GM12873 (cell line): ENCODE results near the gene NRL.

ENCODE experiments used
- TF ChIP-seq, protein P1 (sequence below): IDR thresholded peaks from 2 replicates; pipeline ENCODE4 v1.5.1; 2012; ENCODE audit warnings: low read depth, mild to moderate bottlenecking, moderate library complexity, low read length, control low read depth; ENCODE audit not compliant: insufficient read depth; ENCODE audit errors: missing control alignments

Gene NRL

DNA sequence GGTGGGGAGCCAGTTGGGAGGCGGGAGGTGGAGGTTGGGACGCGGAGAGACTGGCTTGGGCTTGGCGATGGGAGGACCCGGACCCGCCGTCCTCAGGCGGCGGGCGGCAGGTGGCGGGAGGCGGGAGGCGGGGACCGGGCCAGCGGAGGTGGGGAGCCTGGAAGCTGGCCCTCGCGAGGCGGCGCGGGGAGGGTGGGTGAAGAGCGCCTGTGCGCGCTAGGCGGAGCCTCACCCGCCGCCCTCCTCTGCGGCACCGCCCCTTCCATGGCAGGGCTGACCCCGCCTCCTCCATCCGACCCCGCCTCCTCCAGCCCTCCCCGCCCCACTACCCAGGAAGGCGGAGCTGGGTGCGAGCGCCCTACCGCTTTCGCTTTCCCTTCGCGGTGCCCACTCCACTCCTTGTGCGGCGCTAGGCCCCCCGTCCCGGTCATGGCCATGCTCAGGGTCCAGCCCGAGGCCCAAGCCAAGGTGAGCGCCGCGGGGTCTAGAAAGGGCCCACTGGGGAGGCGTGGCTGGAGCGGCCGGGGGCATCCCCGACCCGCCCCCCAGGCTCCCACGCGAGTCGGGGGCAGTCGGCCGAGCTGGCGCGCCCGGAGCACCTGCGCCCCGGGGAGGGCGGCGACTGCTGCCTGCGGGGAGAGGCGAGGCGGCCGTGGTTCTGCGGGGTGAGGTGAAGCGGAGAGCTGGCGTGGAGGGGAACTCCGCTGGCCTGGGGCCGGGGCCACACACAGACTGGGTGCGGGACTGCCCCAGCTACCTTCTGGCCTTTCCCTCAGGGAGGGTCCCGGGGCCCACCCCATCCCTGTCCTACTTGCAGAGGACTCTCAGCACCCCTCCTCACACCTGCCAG lies 21.3 kb upstream of the NRL start, which contains the start of gene PSME1:
PSME1 (plus strand) TSS at position 361 of the 850 bp plus-strand sequence; CDS start at position 430, 69 bp downstream.
- TF ChIP-seq, protein P1, sequence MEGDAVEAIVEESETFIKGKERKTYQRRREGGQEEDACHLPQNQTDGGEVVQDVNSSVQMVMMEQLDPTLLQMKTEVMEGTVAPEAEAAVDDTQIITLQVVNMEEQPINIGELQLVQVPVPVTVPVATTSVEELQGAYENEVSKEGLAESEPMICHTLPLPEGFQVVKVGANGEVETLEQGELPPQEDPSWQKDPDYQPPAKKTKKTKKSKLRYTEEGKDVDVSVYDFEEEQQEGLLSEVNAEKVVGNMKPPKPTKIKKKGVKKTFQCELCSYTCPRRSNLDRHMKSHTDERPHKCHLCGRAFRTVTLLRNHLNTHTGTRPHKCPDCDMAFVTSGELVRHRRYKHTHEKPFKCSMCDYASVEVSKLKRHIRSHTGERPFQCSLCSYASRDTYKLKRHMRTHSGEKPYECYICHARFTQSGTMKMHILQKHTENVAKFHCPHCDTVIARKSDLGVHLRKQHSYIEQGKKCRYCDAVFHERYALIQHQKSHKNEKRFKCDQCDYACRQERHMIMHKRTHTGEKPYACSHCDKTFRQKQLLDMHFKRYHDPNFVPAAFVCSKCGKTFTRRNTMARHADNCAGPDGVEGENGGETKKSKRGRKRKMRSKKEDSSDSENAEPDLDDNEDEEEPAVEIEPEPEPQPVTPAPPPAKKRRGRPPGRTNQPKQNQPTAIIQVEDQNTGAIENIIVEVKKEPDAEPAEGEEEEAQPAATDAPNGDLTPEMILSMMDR = no peak

DNA sequence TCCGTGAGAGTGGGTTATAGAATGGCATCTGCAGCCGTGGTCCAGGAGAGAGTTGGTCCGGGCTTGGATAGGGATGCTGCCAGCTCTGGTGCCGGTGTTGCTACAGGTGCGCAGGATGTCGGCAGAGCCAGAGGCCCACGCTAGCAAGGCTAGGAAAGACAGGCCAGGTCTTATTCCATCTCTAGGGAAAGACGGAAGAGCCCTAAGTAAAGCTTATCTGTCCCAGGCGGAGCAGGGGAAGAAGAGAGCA lies 20.8 kb upstream of the NRL start:
- TF ChIP-seq, protein P1 = no peak

DNA sequence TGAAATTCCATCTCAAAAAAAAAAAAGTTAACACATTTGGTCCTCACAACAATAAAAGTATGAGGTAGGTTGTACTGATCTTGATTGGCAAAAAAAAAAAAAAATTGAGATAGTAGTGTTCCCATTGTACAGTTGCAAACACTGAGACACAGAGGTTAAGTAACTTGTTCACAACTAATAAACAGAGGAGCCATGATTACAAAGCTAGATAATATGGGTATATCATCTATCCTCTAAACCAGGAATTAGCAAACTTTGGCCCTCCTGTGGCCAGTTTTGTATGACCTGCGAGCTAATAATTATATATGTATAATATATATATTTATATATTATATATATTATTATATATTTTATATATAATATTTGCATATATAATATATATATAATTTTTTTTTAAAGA lies 19.0 kb upstream of the NRL start:
- TF ChIP-seq, protein P1 = no peak

DNA sequence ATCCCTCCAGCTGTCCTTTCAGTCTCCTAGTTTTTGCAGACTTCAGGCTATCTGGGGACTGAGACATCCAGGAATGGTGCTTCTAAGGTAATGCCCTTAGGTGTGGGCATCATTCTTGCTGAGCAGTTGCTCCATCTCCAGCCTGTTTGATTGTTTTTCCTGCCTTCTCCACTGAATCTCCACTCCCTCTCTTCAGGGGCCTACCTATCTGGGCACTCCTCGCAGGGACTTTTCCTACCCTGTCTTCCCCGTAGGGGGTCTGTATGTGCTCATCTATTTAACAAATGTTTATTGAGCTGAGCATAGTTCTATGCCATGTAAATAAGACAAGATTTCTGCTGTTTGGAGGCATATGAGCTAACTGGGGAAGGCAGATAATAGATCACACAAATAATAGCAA lies 18.2 kb upstream of the NRL start:
- TF ChIP-seq, protein P1 = no peak

DNA sequence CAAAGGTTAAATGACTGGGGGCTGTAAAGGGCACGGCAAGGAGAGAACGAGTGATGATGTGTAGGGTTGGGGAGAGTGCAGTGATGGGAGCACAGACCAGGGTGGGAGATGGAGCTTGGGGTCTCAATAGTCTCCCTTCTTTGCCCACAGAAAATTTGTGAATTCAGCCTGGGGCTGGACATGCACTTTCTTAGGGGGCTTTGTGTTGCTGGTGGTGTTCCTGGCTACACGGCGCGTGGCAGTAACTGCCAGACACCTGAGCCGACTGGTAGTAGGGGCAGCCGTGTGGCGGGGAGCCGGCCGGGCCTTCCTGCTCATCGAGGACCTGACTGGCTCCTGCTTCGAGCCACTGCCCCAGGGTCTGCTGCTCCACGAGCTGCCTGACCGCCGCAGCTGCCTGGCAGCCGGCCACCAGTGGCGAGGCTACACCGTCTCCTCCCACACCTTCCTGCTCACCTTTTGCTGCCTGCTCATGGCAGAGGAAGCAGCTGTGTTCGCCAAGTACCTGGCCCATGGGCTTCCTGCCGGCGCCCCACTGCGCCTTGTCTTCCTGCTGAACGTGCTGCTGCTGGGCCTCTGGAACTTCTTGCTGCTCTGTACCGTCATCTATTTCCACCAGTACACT lies 17.4 kb upstream of the NRL start:
- TF ChIP-seq, protein P1 = no peak

DNA sequence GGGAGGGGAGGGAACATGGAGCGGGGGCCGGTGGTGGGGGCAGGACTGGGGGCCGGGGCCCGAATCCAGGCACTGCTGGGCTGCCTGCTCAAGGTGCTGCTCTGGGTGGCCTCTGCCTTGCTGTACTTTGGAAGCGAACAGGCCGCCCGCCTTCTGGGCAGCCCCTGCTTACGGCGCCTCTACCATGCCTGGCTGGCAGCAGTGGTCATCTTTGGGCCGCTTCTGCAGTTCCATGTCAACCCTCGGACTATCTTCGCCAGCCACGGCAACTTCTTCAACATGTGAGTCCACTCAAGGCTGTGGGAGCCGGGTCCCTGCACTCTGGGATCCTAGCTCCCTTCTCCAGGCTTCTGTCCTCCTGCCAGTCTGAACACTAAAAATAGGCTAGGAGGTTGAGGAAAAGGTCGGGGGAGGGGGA lies 16.8 kb upstream of the NRL start:
- TF ChIP-seq, protein P1 = no peak

DNA sequence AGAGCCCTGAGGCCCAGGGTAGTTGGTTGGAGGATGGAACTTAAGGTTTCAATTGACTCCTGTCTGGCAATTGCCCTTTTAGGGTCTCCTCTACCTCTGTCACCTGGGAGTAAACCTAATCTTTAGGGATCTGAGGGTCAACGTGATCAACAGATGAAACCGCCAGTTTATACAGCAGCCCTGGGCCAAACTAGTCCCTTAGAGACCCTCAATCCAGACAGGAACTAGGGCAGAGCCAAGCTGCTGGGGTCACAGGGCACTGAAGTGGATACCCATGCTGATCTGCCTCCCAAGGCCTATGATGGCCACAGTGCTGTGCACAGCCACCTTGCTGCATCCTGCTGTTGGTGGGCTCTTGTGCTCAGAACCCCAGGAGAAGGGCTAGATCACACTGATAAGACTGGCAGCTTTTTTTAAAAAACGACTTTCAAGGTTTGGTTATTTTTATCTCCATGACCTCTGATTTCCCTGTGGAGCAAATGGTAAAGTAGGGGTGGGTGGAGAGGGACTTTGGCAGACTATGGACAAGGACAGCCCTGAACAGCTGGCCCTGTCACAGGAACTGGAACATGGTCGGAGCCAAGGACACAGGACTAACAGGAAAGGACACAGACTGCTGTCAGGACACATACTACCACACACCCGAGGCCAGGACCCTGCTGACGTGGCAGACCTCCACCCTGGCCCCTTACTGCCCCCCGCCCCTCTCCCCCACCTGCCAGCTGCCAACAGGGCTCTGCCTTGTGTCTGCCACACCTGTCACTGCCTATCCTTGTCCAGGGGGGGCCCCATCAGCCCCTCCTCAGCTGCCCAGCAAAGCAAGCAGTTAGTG lies 16.2 kb upstream of the NRL start:
- TF ChIP-seq, protein P1 = no peak
